NCI-H345 (cell line): ENCODE measurements around the gene BLOC1S4.
"Not testable (repeated sequence)": the region's sequence is repeated elsewhere in the genome, so short reads cannot be mapped to it uniquely, and the experiment has no call there.

Experiments
- DNase-seq: peaks from one replicate; lab custom pipeline; 2025; lab: John Stamatoyannopoulos, UW

BLOC1S4 gene

DNA sequence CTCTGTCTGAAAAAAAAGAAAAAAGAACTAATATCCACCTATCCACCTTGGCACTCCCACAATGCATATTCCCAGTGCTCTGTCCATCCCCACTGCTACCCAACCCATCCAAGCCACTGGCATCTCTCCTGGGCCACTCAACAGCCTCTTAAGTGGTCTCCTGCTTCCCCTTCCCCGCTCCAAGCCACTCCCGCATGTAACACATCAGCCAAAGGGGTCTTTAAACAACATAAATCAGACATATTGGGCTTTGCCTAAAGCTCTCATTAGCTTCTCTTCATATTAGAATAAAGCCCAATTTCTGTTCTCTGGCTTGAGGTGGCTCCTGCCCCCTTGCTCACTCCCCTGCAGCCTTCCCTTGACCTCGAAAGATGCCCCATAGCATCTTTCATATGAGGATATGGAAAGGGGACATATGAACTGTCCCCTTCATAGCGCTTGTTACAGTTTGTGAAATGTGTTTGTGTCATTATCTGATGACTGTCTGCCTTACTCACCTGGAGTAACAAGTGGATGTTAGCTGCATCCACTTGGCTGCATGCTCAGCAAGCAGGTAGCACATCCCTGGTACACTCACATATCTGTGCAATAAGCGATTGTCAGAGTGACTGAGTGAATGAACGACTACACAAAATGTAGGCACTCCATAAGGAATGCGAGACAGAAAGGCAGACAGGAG, 3.1 kb downstream of the BLOC1S4 start:
- no peak for DNase-seq

DNA sequence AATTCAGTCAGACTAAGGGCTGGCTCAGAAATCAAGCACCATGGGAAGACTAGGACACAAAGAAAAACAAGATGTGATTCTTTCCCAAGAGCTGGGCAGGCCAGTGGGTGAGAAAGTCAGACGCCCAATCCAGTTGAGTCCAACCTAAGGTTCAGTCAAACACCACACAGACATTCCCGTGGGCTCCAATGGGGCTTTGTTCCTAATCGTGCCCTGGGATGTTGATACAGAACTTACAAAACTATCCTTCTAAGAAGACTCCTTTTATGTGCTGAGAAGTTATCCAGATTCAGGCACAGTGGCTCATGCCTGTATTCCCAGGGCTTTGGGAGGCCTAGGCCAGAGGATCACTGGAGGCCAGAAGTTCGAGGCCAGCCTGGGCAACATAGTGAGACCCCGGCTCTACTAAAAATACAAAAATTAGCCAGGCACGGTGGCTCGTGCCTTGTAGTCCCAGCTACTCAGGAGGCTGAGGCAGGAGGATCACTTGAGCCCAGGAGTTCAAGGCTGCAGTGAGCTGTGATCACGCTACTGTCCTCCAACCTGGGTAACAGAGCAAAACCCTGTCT, 3.7 kb downstream of the BLOC1S4 start:
- DNase-seq = no peak

DNA sequence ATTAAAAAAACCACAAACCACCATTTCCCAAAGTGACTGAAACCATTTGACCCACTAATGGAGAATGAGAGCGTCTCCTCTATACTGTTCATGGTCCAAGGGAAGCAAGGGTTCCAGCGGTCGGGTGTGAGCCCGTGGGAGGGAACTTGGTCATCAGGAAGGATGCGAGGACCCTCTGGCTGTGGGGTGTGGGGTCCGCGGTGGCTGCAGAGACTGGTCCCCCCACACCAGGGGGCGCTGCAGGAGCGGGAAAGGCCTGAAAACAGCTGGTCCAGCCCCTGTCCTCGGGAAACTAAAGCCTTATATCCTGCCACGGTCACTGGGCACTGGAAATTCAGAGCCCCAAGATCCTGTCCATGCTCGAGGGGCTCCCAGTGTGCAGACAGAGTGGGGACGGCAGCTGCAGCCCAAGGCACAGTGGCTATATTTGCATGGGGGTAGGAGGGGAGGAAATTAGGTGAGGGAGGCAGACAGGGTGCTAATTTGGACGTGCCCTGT, 4.3 kb downstream of the BLOC1S4 start:
- peak; percentile 64 for DNase-seq

DNA sequence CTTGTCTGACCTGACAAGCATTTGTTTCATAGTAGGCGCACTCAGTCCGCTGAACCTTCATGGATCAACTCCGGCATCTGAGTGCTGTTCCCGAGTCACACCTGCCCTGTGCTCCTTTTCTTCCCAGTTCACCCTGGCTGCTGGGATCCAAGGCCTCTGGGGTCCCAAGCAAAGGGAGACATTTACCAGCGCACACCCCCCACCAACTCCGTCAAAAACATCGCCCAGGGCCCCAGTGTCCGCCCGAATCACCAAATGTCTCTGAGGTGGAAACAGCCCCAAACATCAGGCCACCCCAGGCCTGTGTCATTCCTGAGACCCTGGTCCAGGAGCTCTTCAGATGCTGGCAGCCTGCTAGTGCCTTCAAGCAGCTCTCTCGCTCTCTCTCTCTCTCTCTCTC, 5.1 kb downstream of the BLOC1S4 start:
- DNase-seq = no peak

DNA sequence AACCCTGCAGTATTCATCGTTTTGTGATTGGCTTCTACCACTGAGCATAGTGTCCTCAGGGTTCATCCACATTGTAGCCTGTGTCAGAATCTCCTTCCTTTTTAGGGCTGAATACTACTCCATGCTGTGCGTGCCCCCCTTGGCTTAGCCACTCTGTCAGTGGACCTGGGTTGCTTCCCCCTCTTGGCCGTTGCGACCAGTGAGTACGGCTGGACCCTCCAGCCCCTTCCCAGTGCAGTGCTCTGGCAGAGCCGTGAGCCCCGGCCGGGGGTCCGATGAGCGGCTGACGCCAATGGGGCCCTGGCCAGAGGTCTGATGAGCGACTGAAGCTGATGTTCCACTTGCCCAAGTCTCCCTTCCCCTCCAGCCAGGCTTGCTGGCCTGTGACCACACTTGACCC, 6.9 kb downstream of the BLOC1S4 start:
- DNase-seq = no peak

DNA sequence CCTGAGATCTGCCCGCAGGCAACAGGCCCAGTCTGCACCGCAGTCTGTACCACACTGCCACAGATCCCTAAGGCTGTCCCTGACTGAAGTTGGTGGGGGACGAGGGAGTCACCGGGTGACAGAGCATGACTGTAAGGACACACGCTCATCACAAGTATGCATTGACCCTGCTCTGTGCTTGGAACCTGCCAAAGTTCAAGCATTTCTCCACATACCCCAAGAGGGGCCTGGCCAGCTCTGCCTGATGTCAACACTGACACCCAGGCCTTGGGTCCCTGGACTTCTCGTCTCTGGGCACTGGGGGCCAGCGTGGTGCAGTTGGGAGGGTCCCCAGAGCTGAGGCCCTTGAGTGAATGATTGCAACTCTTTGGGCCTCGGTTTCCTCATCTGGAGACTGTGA, 7.9 kb downstream of the BLOC1S4 start:
- DNase-seq = no peak

DNA sequence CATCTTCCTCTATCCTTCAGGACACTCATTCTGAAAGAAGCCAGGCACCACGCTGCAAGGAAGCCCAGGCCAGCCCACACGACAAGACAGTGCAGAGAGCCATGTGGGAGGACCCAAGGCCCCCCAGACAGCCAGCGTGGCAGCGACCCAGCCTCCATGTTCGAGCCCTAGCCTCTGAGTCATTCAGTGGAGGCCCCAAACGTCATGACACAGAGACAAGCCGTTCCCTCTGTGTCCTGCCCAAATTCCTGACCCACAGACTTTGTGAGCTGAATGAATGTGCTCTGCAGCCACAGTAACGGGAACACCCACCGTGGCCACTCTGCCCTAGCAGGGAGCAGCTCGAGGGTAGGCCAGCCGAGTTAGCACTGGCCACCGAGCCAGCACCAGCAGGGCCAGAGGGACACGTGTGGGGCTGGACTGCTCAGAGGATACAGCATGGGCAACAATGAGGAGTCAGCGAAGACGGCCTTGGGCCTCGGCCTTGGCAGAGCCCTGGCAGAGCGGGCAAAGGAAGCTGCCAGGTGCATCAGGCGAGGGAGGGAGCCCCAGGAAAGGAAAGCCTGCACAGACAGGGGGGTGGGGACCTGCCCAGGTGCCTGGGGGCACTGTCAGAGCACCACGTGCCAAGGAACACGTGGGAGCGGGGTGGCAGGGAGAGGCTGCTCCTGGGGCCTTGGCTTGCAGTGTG, 8.6 kb downstream of the BLOC1S4 start:
- DNase-seq = no peak

DNA sequence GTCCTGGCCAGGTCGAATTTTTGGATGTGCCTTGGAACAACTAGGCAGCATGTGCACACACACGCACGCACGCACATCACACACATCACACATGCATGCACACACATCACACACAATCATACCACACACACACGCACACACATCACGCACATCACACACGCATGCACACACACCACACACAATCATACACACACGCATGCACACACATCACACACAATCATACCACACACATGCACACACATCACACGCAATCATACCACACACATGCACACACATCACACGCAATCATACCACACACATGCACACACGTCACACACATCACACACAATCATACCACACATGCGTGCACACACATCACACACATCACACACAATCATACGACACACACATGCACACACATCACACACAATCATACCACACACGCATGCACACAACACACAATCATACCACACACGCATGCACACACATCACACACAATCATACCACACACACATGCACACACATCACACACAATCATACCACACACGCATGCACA, 9.5 kb downstream of the BLOC1S4 start:
- not testable (repeated sequence) for DNase-seq

DNA sequence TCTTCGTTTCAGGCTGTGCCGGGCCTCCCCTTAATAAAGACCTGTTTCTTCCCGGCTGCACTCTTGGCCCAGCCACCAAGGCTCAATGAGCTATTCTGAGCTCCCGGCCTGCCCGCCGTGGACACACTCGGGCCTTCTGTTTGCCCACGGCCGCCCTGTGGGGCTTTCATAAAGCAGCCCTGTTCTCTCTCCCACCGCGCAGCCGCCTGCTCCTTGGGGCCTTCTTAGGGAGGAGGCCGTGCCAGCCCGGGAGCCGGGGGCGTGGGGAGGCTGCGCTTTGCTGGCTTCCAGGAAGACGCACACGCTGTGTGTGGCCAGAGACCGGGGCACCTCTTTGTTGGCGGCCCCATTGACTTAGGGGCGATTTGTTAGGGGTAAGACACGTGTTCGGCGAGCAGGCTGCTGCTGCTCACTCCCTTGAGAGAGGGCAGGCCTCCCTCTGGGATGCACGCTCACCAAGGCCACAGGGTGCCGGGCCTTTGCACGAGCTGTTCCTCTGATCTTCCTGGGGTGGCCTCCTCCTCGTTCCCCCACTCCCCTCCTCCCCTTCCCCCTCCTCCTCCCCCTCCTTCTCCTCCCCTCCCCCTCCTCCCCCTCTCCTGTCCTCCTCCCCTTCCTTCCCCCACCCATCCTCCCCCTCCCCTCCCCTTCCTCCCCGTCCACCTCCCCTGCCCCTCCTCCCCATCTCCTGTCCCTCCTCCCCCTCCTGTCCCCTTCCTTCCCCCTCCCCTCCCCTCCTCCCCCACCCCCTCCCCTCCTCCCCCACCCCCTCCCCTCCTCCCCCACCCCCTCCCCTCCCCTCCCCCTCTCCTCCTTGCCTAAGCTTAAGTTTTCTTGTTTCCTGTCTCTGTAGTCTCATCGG, 11.3 kb downstream of the BLOC1S4 start:
- no peak for DNase-seq

DNA sequence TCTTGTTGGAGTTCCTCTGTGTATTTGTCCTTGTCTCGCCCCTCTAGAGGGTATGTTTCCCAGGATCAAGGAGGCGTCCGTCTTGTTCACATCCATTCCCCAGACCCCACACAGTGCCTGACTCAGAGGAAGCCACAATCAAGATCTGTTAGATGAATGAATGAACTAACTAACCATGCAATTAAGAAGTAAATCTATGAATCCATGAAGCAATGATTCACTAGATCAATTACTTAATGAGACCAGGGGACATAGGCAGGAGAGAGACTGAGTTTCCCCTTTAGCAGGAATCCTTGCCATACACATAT, 11.9 kb downstream of the BLOC1S4 start:
- DNase-seq = no peak

DNA sequence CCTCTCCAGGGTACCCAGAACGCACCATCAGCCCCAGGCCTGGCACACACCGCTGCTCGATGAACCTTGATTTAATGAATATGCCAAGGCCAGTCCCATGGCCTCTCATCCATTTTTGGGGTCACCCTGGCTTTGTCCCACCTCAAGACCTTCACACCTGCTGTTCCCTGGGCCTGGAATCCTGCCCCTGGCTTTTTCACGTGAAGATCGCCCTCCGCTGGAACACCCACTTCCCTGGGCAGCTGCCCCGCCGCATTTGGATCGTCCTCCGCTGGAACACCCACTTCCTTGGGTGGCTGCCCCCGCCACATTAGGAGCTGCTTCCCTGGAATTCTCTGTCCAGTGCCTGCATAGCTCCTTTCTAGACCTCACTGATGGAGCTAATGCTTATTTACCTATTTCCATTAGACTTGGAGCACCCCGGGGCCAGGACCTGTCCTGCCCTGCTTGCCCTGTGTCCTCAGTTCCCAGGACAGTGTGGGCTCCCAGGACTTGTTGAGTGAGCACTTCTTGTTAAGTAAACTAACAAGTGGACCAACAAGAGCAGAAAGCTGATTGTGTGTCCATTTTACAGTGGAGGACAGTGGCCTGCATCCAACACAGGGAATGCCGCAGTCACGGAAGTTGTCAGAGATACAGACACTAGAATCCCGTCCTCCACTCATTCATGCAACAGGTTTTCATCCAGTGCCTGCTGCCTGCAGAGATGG, 12.5 kb downstream of the BLOC1S4 start:
- DNase-seq = no peak

DNA sequence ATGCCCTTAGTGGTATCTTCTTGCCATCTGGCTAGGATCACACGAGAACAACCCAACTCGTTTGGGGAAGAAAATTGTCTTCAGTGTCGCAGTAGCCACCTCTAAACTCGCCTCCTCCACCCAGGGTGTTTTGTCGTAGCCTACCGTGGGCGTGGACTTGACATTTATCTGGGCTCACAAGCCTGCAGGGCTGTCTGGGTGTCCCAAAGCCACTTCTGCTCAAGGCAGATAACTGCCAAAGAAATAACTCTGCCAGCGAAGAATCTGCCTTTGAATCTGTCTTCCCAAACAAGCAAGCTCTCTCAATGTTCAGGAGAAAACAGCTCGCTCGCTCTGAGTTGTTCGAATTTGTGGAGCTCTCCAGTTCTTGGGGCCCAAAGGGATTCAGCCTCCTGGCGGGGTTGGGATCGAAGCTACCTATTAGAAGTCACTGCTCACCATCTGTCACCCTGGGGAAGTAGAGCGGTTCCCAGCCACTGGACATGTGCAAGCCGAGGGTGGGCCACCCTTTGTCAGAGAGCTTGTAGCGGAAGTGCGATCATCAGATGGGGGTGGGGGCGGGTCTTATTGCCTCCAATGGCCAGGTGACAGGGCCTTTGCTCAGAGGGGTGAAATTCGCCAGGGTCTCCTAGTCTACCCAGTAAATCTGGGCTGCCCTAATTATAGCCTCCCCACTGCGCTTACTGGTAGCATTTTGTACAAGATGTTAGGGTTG, 14.8 kb downstream of the BLOC1S4 start:
- no peak for DNase-seq

DNA sequence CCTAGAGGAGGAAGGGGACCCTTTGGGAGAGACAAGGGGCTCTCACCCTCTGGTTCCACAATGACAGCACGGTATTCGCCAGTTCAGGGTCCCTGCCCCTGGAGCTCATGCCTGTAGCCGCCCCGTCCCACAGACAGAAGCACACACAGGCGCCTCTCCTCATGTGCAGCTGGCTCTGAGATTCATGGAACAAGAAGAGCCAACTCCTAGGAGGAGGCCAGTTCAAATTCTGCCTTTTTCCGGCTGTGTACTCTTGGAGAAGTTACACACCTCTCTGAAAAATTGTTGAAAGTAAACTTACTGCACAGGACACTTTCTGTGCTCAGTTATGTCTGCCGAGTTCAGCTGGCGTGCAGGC, 15.3 kb downstream of the BLOC1S4 start:
- DNase-seq = no peak

DNA sequence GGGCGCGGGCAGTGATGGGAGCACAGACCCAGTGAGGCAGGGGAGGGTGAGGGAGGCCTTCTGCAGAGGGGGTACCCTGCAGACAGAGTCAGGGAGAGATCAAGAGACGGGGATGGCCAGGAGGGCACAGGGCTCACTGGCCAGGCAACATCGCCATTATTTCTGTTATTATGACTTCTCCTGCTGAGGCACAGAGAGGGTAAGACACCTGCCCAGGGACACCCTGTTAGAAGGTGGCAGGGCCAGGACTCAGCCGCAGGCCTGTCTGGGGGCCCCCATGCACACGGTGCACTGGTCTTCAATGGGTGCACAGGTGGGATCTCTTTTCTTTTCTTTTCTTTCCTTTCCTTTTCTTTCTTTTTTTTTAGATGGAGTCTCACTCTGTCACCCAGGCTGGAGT, 15.8 kb downstream of the BLOC1S4 start:
- DNase-seq = no peak

DNA sequence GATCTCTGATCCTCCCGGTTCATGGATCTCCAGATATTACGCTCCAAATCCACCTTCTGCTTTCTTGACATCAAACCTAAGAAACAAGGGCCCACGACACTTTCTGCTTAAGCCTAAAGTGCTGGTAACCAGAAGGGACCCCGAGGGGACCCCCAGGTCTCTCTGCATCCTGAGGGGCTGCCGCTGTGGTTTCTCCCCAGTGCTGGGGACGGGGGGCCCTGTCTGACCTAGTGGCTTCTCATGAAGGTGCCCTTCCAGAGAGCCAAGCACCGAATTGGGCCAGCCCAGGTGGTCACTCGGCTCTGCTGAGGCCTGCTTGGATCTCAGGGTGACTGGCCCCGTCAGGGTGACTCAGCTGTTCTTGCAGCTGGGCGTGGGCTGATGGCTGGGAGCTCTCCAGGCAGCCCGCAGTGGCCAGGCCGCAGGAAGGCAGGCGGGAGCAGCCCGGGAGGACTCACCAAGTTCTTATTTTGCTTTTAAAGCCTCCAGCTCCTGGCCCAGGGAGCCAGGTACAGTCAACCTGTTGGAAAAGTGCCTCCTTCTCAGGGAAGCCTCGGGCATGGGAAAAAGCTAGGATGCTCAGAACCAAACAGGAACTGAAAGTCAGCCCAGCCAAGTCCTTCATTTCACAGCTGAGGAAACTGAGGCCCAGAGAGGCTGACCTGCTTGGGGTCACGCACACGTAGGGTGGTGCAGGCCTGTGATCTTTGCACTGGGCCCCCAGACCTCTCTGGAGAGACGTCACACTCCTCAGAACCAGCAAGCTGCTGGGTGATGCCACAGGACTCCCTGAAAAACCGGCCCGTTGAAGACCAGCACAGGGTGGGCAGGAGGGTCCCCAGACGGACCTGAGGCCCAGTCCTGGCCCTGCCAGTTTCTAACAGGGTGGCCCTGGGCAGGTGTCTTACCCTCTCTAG, 16.7 kb downstream of the BLOC1S4 start:
- DNase-seq = no peak

DNA sequence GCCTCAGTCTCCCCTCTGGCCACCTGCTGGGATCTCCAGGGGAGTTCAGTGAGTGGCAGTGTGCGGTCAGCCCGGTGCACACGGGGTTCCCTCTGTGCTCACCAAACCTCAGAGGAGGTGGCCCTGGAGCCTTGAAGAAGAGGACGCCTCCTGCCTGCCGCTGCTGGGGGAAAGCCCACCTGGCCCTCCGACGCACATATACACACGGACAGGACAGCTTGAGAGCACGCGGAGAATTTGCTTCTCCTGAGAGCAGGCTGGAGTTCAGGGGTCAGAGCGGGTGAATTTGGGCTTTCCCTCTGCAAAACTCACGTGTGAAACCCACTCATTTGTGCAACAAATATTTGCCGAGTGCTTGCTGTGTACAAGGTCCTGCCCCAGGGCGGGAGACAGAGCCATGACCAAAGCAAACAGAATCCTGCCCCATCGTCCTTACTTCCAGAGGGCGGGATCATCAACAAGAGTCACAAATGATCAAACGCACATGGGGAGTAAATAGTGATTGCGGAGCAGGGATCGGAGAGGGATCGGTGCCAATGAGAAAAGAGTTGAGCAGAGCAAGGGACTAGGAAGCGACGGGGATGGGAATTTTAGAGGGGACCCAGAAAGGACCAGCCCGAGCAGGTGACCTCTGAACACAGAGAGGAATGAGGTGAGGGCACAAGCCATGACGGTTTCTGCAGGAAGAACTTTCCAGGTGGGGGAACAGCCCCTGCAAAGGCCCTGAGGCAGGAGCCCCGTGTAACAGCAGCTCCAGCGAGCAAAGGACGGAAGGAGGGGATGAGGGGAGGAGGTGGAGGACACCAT, 17.6 kb downstream of the BLOC1S4 start:
- DNase-seq = no peak

DNA sequence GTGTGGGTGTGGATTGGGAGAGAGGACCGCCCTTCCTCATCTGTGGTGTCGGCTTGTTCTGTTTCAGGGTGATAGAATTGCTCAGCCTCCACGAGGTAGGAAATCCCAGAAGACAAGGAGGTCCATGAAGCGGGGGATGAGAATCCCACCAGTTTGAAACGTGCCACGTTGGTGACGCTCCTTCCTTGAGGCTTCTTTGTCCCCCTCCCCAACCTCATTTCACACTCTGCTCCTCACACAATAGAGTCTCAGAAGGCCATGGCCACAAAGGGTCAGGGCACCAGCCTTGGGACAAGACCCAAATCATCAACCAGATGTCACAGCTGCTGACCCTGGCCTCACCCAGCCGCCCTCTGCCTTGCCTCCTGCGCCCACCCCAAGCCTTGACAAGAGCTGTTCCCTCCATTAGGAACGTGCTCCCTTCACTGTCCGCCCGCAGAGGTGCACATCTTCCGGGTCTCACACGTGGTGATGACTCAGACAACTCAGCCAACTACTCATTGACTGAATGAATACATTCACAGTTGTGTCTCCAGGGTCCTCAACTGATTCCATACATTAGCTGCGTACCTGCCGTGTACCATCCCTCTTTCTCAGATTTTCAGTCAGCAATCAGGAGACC, 18.3 kb downstream of the BLOC1S4 start:
- DNase-seq = no peak

DNA sequence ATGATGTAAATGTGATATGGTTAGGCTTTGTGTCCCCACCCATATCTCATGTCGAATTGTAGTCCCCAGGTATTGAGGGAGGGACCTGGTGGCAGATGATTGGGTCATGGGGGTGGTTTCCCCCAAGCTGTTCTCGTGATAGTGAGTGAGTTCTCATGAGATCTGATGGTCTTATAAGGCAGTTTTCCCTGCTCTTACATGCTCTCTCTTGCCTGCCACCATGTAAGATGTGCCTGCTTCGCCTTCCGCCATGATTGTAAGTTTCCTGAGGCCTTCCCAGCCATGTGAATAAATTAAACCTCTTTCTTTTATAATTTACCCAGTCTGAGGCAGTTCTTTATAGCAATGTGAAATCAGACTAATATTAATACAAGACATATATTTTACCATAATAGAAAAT, 23.9 kb downstream of the BLOC1S4 start:
- DNase-seq = no peak

DNA sequence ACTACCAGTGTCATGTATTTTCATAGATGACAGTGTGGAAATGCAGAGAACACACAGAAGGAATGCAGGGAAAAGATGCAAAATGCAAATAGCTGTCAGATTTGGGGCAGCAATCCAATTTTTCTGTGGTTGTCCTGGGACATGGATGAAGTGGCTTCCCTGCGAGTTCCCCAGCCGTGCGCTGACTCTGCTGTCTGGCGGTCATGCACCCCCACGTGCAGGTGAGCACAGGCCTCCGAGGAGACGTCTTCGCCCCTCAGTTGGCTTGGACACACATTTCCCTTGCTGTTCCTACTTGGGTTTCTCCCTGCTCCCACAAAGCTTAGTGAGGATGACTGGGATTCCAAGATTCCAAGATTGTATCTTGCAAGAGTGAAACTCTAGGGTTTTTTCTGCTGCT, 24.4 kb downstream of the BLOC1S4 start:
- no peak for DNase-seq
